ENCODE measurements around the gene SPATA20.

DNA sequence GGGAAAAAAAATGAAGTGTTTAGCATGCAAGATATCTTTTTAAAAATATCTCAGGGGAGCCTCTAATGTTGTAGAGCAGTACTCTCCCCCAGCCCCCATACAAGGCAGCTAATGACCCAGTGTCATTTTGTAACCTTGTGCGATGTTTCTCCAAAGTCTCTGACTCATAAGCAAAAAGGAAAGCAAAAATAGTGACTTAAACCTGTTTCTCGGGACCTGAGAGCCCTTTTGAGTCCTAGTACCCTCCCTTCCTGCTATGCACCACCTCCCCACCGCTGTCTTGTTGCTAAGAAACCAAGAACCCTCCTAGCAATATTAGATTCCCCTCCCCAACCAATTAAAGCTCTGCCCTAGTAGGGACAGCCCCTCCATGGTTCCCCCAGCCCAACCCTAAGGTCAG, 35.9 kb upstream of the SPATA20 start:
- TF ChIP-seq, protein P1, sequence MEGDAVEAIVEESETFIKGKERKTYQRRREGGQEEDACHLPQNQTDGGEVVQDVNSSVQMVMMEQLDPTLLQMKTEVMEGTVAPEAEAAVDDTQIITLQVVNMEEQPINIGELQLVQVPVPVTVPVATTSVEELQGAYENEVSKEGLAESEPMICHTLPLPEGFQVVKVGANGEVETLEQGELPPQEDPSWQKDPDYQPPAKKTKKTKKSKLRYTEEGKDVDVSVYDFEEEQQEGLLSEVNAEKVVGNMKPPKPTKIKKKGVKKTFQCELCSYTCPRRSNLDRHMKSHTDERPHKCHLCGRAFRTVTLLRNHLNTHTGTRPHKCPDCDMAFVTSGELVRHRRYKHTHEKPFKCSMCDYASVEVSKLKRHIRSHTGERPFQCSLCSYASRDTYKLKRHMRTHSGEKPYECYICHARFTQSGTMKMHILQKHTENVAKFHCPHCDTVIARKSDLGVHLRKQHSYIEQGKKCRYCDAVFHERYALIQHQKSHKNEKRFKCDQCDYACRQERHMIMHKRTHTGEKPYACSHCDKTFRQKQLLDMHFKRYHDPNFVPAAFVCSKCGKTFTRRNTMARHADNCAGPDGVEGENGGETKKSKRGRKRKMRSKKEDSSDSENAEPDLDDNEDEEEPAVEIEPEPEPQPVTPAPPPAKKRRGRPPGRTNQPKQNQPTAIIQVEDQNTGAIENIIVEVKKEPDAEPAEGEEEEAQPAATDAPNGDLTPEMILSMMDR (IDR thresholded peaks at IDR 0.05) = no peak
- TF ChIP-seq POLR2A (IDR thresholded peaks at IDR 0.05) = no peak

All from heart left ventricle (tissue), 13 donors.